ENCODE data around the gene RUBCNL.

Gene RUBCNL

DNA sequence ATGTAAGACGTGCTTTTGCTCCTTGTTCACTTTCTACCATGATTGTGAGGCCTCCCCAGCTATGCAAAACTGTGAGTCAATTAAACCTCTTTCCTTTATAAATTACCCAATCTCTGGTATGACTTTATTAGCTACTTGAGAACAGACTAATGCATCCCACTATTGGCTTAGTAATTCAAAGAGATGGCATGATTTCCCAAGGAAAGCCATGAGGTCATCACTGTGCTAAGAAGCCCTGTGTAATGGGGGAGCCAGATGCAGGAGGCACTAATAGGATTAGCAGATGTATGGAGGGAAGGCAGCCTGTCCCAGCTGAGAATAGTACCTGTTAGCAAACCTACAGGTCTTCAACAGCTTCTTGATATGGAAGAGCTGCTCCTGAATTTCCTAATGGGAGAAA, 38.1 kb downstream of the RUBCNL start:
- TF ChIP-seq CTCF (IDR thresholded peaks at IDR 0.05; ENCODE audit: insufficient read depth, missing control alignments) = no peak
- DNase-seq (ENCODE audit: insufficient read length, low spot score) (no peak), FAIRE-seq (no peak)

DNA sequence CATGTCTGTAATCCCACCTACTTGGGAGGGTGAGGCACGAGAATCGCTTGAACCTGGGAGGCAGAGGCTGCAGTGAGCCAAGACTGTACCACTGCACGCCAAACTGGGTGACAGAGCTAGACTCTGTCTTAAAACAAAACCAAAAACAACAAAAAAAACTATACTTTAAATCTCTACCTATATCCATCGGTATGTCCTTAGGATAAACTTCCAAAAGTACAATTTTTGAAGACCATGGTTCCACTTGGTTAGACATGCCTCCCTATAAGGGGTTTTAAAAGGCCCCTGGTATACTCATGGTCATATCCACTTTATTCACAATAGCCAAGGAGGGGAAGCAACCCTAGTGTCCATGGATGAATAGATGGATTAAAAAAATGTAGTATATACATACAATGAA, 39.8 kb downstream of the RUBCNL start:
- TF ChIP-seq CTCF (IDR thresholded peaks at IDR 0.05; ENCODE audit: insufficient read depth, missing control alignments) = no peak
- DNase-seq (ENCODE audit: insufficient read length, low spot score) (no peak), FAIRE-seq (no peak)

DNA sequence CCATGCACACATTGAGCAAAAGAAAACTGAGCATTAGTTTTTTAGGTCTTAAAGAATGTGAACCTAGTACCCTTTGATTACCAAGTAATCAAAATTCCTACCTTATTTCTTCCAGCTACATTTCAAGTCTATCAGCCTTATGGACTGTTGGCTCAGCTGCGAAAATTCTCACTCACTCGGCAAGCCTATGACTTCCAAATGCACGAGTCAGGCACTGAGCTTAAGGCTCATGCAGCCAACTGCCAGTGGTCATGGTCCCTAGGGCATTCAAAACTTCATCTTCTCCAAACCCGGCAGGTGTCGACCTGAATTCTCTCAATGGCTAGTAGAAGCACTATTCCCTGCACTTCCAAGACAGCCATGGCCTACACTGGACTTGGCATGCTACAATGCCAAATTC, 41.2 kb downstream of the RUBCNL start:
- no peak for TF ChIP-seq CTCF (IDR thresholded peaks at IDR 0.05; ENCODE audit: insufficient read depth, missing control alignments)

GRCh38 chr13:46345398-46345797, 41.7 kb downstream of the RUBCNL start:
- FAIRE-seq (no peak), DNase-seq (ENCODE audit: insufficient read length, low spot score) (no peak)
- TF ChIP-seq CTCF (IDR thresholded peaks at IDR 0.05; ENCODE audit: insufficient read depth, missing control alignments) = no peak

More for the DNA sequence above, 41.2 kb downstream of the RUBCNL start:
- no peak for FAIRE-seq
- no peak for DNase-seq (ENCODE audit: insufficient read length, low spot score)

- no peak for TF ChIP-seq CTCF (IDR thresholded peaks at IDR 0.05; ENCODE audit: insufficient read depth, missing control alignments)
- no peak for FAIRE-seq
- DNase-seq (ENCODE audit: insufficient read length, low spot score) = no peak
Measured at GRCh38 chr13:46343279-46343994, 43.6 kb downstream of the RUBCNL start.

- FAIRE-seq = no peak
- no peak for TF ChIP-seq CTCF (IDR thresholded peaks at IDR 0.05; ENCODE audit: insufficient read depth, missing control alignments)
- DNase-seq (ENCODE audit: insufficient read length, low spot score) = no peak
Measured at GRCh38 chr13:46342538-46342937, 44.5 kb downstream of the RUBCNL start.

GRCh38 chr13:46341112-46341711, 45.8 kb downstream of the RUBCNL start:
- DNase-seq (ENCODE audit: insufficient read length, low spot score) = no peak
- FAIRE-seq = no peak
- no peak for TF ChIP-seq CTCF (IDR thresholded peaks at IDR 0.05; ENCODE audit: insufficient read depth, missing control alignments)

Measured in D721Med (cell line).